Measurements from ENCODE around the gene POLQ. TPM values are rescaled to one million over a fixed set of nuclear protein-coding genes. Genes with fewer than 3 reads are reported as not detected.

Gene POLQ
- total and polyA plus RNA-seq, 9 of the 15 experiments (the other 6 are each of a cell fraction or from before 2014, with no cell fraction given), result 1.5 to 19.0 (median 8.8) TPM

- ChIA-PET CTCF (ENCODE audit: low intra/inter-chr PET ratio) (interaction anchor here (0.7 kb wide), 1 partner anchor 829 kb away, joined by 4 read pairs; no protein-coding TSS in a partner anchor), POLR2A (interaction anchor here (0.6 kb wide), 1 partner anchor 1997 kb away, joined by 3 read pairs; no protein-coding TSS in a partner anchor)
- Histone ChIP-seq H3K27ac (ENCODE audit: extremely low read depth, low read depth, low read length) (no peak overlapping the region), H3K79me2 (ENCODE audit: control insufficient read depth, insufficient read depth, low read length) (no peaks in the 10 kb centered on the region), H2AFZ (ENCODE audit: low read depth, low read length) (no peak overlapping the region), H4K20me1 (replicated peaks; ENCODE audit: control insufficient read depth, insufficient read depth, low read length) (no peaks in the 10 kb centered on the region; the same call in 1 of the 2 replicates), H3K9ac (ENCODE audit: insufficient read depth in 1 of 2, low read depth in 2 of 2, low read length in 2 of 2) (no peak overlapping the region), H3K36me3 (ENCODE audit: control insufficient read depth, insufficient read depth, low read length) (no peaks in the 10 kb centered on the region), H3K9me1 (ENCODE audit: control insufficient read depth, insufficient read depth, low read length) (no peaks in the 10 kb centered on the region), H3K9me3 (replicated peaks; ENCODE audit: control insufficient read depth, insufficient read depth, low read depth, low read length) (no peaks in the 10 kb centered on the region), H3K4me1 (replicated peaks in 1 of 2; ENCODE audit: control insufficient read depth in 2 of 2, insufficient read depth in 2 of 2, low read length in 2 of 2) (peaks cover 0 to 4% of the 10 kb centered on the region in 2 experiments; a peak in 3 of 5 replicates), H3K27me3 (ENCODE audit: control insufficient read depth in 2 of 2, insufficient read depth in 2 of 2, low read length in 2 of 2) (no peaks in the 10 kb centered on the region; a peak in 2 of 5 replicates), H3K4me2 (ENCODE audit: insufficient read depth, low read length) (no peak overlapping the region), H3K4me3 (no peak overlapping the region)
- TF ChIP-seq THRA (IDR thresholded peaks at IDR 0.05) (no peak), ZNF512 (tag; IDR thresholded peaks at IDR 0.05) (no peak), ZNF644 (tag; IDR thresholded peaks at IDR 0.05; ENCODE audit: low read depth) (no peak), NCOA6 (IDR thresholded peaks at IDR 0.05) (no peak), HES1 (IDR thresholded peaks at IDR 0.05; ENCODE audit: low read depth) (no peak), NFE2L1 (tag; IDR thresholded peaks at IDR 0.05; ENCODE audit: borderline replicate concordance, low read depth) (no peak), ZNF197 (CRISPR knock-in tag; IDR thresholded peaks at IDR 0.05; ENCODE audit: low read depth) (no peak), RBM25 (IDR thresholded peaks at IDR 0.05; ENCODE audit: low read depth, low read length, severe bottlenecking) (no peak), ZNF444 (CRISPR knock-in tag; IDR thresholded peaks at IDR 0.05) (no peak), ZNF76 (CRISPR knock-in tag; IDR thresholded peaks at IDR 0.05; ENCODE audit: borderline replicate concordance) (no peak), KAT8 (IDR thresholded peaks at IDR 0.05; ENCODE audit: low read depth) (no peak), ZBTB7A (IDR thresholded peaks at IDR 0.05; ENCODE audit: borderline replicate concordance, control insufficient read depth, low read depth, low read length) (no peak), ELF4 (CRISPR knock-in tag; IDR thresholded peaks at IDR 0.05) (no peak), SAFB2 (IDR thresholded peaks at IDR 0.05; ENCODE audit: borderline replicate concordance, low read depth, low read length, severe bottlenecking) (no peak), TCF3 (CRISPR knock-in tag; IDR thresholded peaks at IDR 0.05) (no peak), CC2D1A (IDR thresholded peaks at IDR 0.05) (no peak)
- FAIRE-seq (no peak), DNase-seq (ENCODE audit: extremely low read depth in 1 of 4, low spot score in 3 of 4) (no peak), ATAC-seq (no peak)
- in situ Hi-C loops (cut with MboI), result no loop called here
- 56% methylated on average over 5 of the region's 5 CpGs for WGBS (ENCODE audit: insufficient coverage, low coverage, missing lambda C conversion rate)
- intact Hi-C loops (cut with micrococcal nuclease), result no loop called here
- BruUV-seq (replicated peaks), result no TSS peak
Measured at GRCh38 chr3:121557426-121557934, 11.7 kb upstream of the POLQ start.
